Left ventricle myocardium inferior (tissue), 1 donor: Measurements from ENCODE around the gene GAL. TPM values are rescaled to one million over a fixed set of nuclear protein-coding genes. Genes with fewer than 3 reads are reported as not detected.

Source experiments
- DNase-seq: peaks from one replicate; pipeline ENCODE4 v3.0.0-alpha.2; 2020
- H3K27ac ChIP-seq: fragments of 200-600 bp; replicated peaks from 2 replicates; pipeline ENCODE4 v1.8.0; 2021
- H3K27me3 ChIP-seq: fragments of 200-600 bp; 2 replicates; pipeline ENCODE4 v1.8.0; 2021; ENCODE audit warnings: low read depth
- H3K36me3 ChIP-seq: fragments of 200-600 bp; 2 replicates; pipeline ENCODE4 v1.8.0; 2021
- H3K4me1 ChIP-seq: fragments of 200-600 bp; 2 replicates; pipeline ENCODE4 v1.8.0; 2021
- H3K4me3 ChIP-seq: fragments of 200-600 bp; 2 replicates; pipeline ENCODE4 v1.8.0; 2021; ENCODE audit warnings: mild to moderate bottlenecking, moderate library complexity
- H3K9me3 ChIP-seq: fragments of 200-600 bp; replicated peaks from 2 replicates; pipeline ENCODE4 v1.8.0; 2021
- intact Hi-C: fragments of 100-400 bp; cut with micrococcal nuclease; formaldehyde crosslinking; loops from one replicate; pipeline ENCODE4 v1.11.0; 2022
- total RNA-seq: library from RNA; stranded (reverse); fragmentation: NEBNext Ultra II Directional; extraction: Animal tissue kit (Norgen Biotek cat#: 25700); gene quantifications from one replicate; pipeline ENCODE4 v1.2.1, GENCODE V29; 2021
- TF ChIP-seq, protein P1 (sequence below): fragments of 200-600 bp; IDR thresholded peaks from 2 replicates; pipeline ENCODE4 v1.8.0; 2021; ENCODE audit warnings: antibody characterized with exemption, mild to moderate bottlenecking, borderline replicate concordance
- donor health status: DM: no; HTN: yes; CAD: no; lungs with severe emphysema.

Gene GAL
- total RNA-seq, 1 donor from 2014 or later: 0.58 TPM

DNA sequence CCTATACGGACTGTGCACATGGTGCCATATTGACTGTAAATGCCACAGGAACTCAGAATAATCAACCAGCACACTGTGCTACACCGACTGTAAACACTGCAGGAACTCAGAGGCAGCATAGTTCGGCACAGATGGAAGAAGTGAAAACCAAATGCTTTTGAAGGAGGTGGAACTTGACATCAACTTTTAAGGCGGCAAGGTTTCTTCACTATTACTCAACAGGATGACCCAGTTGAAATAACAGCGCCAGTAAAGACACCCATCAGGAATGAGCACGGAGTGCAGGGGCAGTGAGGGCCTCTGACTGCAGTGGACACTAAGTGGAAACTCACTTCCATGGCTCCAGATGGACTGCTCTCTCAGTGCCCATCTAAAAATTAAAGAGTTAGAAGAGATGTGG is 51.3 kb downstream of the GAL start:
- intact Hi-C loops: no loop called here
- TF ChIP-seq, protein P1, sequence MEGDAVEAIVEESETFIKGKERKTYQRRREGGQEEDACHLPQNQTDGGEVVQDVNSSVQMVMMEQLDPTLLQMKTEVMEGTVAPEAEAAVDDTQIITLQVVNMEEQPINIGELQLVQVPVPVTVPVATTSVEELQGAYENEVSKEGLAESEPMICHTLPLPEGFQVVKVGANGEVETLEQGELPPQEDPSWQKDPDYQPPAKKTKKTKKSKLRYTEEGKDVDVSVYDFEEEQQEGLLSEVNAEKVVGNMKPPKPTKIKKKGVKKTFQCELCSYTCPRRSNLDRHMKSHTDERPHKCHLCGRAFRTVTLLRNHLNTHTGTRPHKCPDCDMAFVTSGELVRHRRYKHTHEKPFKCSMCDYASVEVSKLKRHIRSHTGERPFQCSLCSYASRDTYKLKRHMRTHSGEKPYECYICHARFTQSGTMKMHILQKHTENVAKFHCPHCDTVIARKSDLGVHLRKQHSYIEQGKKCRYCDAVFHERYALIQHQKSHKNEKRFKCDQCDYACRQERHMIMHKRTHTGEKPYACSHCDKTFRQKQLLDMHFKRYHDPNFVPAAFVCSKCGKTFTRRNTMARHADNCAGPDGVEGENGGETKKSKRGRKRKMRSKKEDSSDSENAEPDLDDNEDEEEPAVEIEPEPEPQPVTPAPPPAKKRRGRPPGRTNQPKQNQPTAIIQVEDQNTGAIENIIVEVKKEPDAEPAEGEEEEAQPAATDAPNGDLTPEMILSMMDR: no peak
- H3K27ac ChIP-seq: no peak overlapping the region
- no peaks in the 10 kb centered on the region for H3K9me3 ChIP-seq
- no peak for DNase-seq
- no peaks in the 10 kb centered on the region for H3K4me1 ChIP-seq
- H3K36me3 ChIP-seq: no peaks in the 10 kb centered on the region
- H3K4me3 ChIP-seq: no peak overlapping the region
- H3K27me3 ChIP-seq: no peaks in the 10 kb centered on the region

Other genes with a start within 250 kb of the GAL start
- gene PPP6R3, start 223.8 kb upstream of the GAL start, total RNA-seq: 78.8 TPM
- 0.52 TPM for gene TESMIN, start 67.0 kb downstream of the GAL start, total RNA-seq
- gene CPT1A, start 157.4 kb downstream of the GAL start, total RNA-seq: 73.1 TPM
- gene MRPL21, start 219.3 kb downstream of the GAL start, total RNA-seq: 121 TPM
- 13.2 TPM for gene IGHMBP2, start 219.3 kb downstream of the GAL start, total RNA-seq